ENCODE measurements around the gene ZNF177.

The ZNF177 gene

DNA sequence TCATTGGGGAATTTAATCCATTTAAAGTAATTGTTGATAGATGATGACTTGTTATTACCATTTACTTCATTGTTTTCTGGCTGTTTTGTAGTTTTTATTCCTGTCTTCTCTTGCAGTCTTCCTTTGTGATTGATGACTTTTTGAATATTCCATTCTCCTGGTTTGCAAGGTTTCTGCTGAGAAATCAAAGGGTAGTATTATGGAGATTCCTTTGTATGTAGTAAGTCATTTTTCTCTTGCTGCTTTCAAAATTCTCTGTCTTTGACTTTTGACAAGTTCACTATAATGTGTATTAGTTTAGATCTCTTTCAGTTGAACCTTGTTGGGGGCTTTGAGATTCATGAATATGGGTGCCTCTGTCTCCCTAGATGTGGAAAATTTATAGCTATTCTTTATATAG lies 32.8 kb upstream of the ZNF177 start:
- TF ChIP-seq CTCF (IDR thresholded peaks at IDR 0.05; ENCODE audit: borderline replicate concordance, control extremely low read depth, extremely low read depth, insufficient read depth, missing control alignments), result no peak
- DNase-seq (ENCODE audit: low spot score), result no peak
- in situ Hi-C loops (cut with MboI; ENCODE audit: low sequenced_read_pairs, unreplicated experiment), result no loop called here

DNA sequence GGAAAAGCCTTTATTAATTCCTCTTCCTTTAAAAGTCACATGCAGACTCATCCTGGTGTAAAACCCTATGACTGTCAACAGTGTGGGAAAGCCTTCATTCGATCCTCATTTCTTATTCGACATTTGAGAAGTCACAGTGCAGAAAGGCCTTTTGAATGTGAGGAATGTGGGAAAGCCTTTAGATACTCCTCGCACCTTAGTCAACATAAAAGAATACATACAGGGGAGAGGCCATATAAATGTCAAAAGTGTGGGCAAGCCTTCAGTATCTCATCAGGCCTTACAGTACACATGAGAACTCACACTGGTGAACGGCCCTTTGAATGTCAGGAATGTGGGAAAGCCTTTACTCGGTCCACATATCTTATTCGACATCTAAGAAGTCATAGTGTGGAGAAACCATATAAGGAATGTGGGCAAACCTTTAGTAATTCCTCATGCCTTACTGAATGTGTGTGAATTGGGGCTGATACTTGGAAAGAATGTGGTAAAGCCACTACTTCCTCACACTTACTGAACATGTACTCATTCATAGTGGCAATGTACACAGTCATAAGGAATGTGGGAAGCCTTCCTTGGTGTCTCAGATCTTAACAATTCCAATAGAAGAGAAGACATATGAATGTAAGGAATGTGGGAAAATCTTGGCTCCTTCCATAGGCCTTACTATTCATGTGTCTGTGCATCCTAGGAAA lies 20.1 kb upstream of the ZNF177 start:
- in situ Hi-C loops (cut with MboI; ENCODE audit: low sequenced_read_pairs, unreplicated experiment), result no loop called here
- TF ChIP-seq CTCF (IDR thresholded peaks at IDR 0.05; ENCODE audit: borderline replicate concordance, control extremely low read depth, extremely low read depth, insufficient read depth, missing control alignments), result no peak
- no peak for DNase-seq (ENCODE audit: low spot score)

DNA sequence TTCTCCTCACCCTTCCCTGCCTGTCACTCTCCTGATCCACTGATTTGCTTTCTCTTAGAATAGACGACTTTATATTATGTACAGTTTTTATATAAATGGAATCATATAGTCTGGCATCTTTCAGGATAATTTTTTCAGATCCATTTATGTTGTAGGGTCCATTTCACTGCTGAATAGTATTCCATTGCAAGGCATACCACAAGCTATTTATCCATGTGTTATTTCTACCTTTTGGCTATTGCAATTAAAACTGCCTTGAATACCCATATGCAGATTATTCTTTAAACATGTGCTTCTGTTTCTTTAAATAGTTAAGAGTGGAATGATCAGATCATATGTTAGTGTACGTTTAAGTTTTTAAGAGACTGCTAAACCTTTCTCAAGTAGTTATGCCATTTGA lies 17.8 kb upstream of the ZNF177 start:
- DNase-seq (ENCODE audit: low spot score), result no peak
- in situ Hi-C loops (cut with MboI; ENCODE audit: low sequenced_read_pairs, unreplicated experiment), result no loop called here
- no peak for TF ChIP-seq CTCF (IDR thresholded peaks at IDR 0.05; ENCODE audit: borderline replicate concordance, control extremely low read depth, extremely low read depth, insufficient read depth, missing control alignments)

- no peak for DNase-seq (ENCODE audit: low spot score)
- in situ Hi-C loops (cut with MboI; ENCODE audit: low sequenced_read_pairs, unreplicated experiment), result no loop called here
- no peak for TF ChIP-seq CTCF (IDR thresholded peaks at IDR 0.05; ENCODE audit: borderline replicate concordance, control extremely low read depth, extremely low read depth, insufficient read depth, missing control alignments)
These were observed 14.6 kb upstream of the ZNF177 start for GRCh38 chr19:9348253-9348652.

GRCh38 chr19:9348671-9349070 lies 14.1 kb upstream of the ZNF177 start:
- TF ChIP-seq CTCF (IDR thresholded peaks at IDR 0.05; ENCODE audit: borderline replicate concordance, control extremely low read depth, extremely low read depth, insufficient read depth, missing control alignments), result no peak
- in situ Hi-C loops (cut with MboI; ENCODE audit: low sequenced_read_pairs, unreplicated experiment), result no loop called here

DNA sequence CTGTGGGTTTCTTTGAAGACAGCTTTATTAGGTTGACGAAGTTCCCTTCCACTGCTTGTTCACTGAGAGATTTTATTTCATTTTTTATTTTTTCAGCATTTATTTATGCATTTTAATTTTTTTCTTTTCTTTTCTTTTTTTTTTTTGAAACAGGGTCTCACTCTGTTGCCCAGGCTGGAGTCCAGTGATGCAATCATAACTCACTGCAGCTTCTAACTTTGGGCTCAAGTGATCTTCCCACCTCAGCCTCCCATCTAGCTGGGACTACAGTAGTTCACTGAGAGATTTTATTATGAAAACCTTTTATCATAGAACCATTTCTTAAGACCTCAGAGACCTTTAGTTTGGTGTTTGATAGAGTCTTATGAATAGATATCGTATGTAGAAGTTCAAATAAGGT lies 10.3 kb upstream of the ZNF177 start:
- DNase-seq (ENCODE audit: low spot score), result no peak
- TF ChIP-seq CTCF (IDR thresholded peaks at IDR 0.05; ENCODE audit: borderline replicate concordance, control extremely low read depth, extremely low read depth, insufficient read depth, missing control alignments), result no peak
- in situ Hi-C loops (cut with MboI; ENCODE audit: low sequenced_read_pairs, unreplicated experiment), result no loop called here

More at GRCh38 chr19:9348671-9349070, 14.1 kb upstream of the ZNF177 start:
- no peak for DNase-seq (ENCODE audit: low spot score)

All from GM13976 (cell line).